Upper lobe of right lung (tissue), 1 donor: ENCODE data around the gene LEPR. TPM values are rescaled to one million over a fixed set of nuclear protein-coding genes. Genes with fewer than 3 reads are reported as not detected.
A peak's percentile ranks its signal among the peaks of the same experiment; 100 is the strongest.
"Not testable (repeated sequence)": the region's sequence is repeated elsewhere in the genome, so short reads cannot be mapped to it uniquely, and the experiment has no call there.

ENCODE experiments used
- ATAC-seq: fragments of 200-7000 bp; cut with Tn5 transposase; one replicate; pipeline ENCODE4 v1.9.1; 2020; ENCODE audit warnings: mild to moderate bottlenecking, moderate library complexity
- DNase-seq: peaks from one replicate; pipeline ENCODE4 v3.0.0-alpha.2; 2020
- H3K27ac ChIP-seq: fragments of 200-600 bp; one replicate; pipeline ENCODE4 v1.8.0; 2022
- H3K27me3 ChIP-seq: fragments of 200-600 bp; one replicate; pipeline ENCODE4 v1.8.0; 2022; ENCODE audit warnings: mild to moderate bottlenecking
- H3K36me3 ChIP-seq: fragments of 200-600 bp; one replicate; pipeline ENCODE4 v1.8.0; 2022
- H3K4me1 ChIP-seq: fragments of 200-600 bp; one replicate; pipeline ENCODE4 v1.8.0; 2022
- H3K4me3 ChIP-seq: fragments of 200-600 bp; one replicate; pipeline ENCODE4 v1.8.0; 2022; ENCODE audit warnings: mild to moderate bottlenecking
- H3K9me3 ChIP-seq: fragments of 200-600 bp; one replicate; pipeline ENCODE4 v1.8.0; 2022
- intact Hi-C: fragments of 100-400 bp; cut with DNase I; formaldehyde crosslinking; loops from one replicate; pipeline ENCODE4 v1.11.0; 2022
- long read RNA-seq: library from polyadenylated mRNA; unstranded; transcript quantifications from one replicate; pipeline ENCODE4 v2.0.0, GENCODE V29; 2021
- total RNA-seq: library from RNA; stranded (reverse); fragmentation: NEBNext Ultra II Directional; extraction: Animal tissue kit (Norgen Biotek cat#: 25700); gene quantifications from one replicate; pipeline ENCODE4 v1.2.1, GENCODE V29; 2021
- TF ChIP-seq, protein P1 (sequence below): fragments of 200-600 bp; IDR thresholded peaks from one replicate; pipeline ENCODE4 v1.8.0; 2022; ENCODE audit warnings: antibody characterized with exemption
- donor health status: DM: no; HTN: yes; CAD: no; lungs with severe emphysema.

The LEPR gene
- total RNA-seq: 38.0 TPM
- long read RNA-seq, full-length matches to known transcripts: 54 of 127 reads
- long read RNA-seq, partial matches to known transcripts: 6 of 127 reads
- long read RNA-seq, other reads (novel, unspliced or antisense): 67 of 127 reads

- peaks cover 37% of the 10 kb centered on the region for H3K4me1 ChIP-seq
- intact Hi-C loops: no loop called here
Observed at GRCh38 chr1:65420590-65421350, at the start of gene LEPR, which contains the start of gene LEPROT. Gene LEPR, plus strand, starts transcription at chr1:65420668. Its CDS starts 144,898 bp downstream, at chr1:65565566. Gene LEPROT, plus strand, starts transcription at chr1:65420668. Its CDS starts 57 bp downstream, at chr1:65420725.

DNA sequence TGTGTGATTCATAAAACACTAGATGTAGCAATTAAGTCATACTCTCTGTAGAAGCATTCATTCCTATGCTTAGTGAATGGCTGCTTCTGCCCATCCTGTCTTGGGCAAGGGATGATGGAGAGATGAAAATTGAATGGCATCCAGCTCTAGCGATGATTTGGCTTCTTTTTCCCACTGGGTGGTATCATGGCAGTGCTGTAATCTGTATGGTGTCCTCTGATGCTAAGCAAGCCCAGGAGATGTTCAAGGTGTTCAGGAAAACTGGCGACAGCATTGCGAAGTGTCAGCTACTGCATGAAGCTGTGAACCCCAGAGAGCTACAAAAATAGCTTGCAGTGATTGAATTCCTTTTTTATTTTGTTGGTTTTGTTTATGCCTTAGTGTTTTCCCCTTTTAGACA lies 48.9 kb upstream of the LEPR start:
- H3K27me3 ChIP-seq: no peaks in the 10 kb centered on the region
- no peaks in the 10 kb centered on the region for H3K9me3 ChIP-seq
- H3K36me3 ChIP-seq: no peaks in the 10 kb centered on the region
- no peak for ATAC-seq
- H3K4me3 ChIP-seq: no peak overlapping the region
- intact Hi-C loops: no loop called here
- H3K27ac ChIP-seq: no peak overlapping the region
- DNase-seq: no peak
- H3K4me1 ChIP-seq: no peaks in the 10 kb centered on the region
- TF ChIP-seq, protein P1, sequence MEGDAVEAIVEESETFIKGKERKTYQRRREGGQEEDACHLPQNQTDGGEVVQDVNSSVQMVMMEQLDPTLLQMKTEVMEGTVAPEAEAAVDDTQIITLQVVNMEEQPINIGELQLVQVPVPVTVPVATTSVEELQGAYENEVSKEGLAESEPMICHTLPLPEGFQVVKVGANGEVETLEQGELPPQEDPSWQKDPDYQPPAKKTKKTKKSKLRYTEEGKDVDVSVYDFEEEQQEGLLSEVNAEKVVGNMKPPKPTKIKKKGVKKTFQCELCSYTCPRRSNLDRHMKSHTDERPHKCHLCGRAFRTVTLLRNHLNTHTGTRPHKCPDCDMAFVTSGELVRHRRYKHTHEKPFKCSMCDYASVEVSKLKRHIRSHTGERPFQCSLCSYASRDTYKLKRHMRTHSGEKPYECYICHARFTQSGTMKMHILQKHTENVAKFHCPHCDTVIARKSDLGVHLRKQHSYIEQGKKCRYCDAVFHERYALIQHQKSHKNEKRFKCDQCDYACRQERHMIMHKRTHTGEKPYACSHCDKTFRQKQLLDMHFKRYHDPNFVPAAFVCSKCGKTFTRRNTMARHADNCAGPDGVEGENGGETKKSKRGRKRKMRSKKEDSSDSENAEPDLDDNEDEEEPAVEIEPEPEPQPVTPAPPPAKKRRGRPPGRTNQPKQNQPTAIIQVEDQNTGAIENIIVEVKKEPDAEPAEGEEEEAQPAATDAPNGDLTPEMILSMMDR: no peak

More at GRCh38 chr1:65420590-65421350, at the start of gene LEPR, which contains the start of gene LEPROT:
- H3K27ac ChIP-seq: peak within 1 kb of the TSS; percentile 99
- no peak for DNase-seq
- no peak for ATAC-seq
- H3K4me3 ChIP-seq: peak within 1 kb of the TSS; percentile 77
- no peaks in the 10 kb centered on the region for H3K27me3 ChIP-seq
- H3K9me3 ChIP-seq: no peaks in the 10 kb centered on the region
- TF ChIP-seq, protein P1: no peak
- H3K36me3 ChIP-seq: peaks cover 8% of the 10 kb centered on the region

DNA sequence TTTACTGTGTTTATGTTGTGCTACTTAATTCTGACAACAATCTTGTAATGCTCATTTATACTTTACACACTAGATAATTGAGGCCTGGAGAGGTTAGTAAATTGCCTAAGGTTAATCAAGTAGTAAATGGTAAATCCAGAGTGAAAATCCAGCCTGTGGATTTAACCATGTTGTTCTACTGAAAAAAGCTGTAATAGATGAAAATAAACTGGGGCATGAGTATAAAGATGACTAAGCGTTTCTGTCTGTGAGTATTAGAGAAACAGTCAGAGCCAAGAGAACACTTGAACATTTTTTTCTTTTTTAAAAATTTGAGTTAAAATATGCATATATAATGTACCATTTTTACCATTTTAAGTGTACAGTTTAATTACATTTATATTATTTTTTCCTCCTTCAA lies 47.9 kb upstream of the LEPR start:
- Histone ChIP-seq H3K4me1 (no peaks in the 10 kb centered on the region), H3K27me3 (no peaks in the 10 kb centered on the region), H3K36me3 (no peaks in the 10 kb centered on the region), H3K9me3 (no peaks in the 10 kb centered on the region), H3K4me3 (no peak overlapping the region), H3K27ac (no peak overlapping the region)
- intact Hi-C loops: no loop called here
- no peak for ATAC-seq
- no peak for DNase-seq
- TF ChIP-seq, protein P1: no peak

- Histone ChIP-seq H3K36me3 (no peaks in the 10 kb centered on the region), H3K4me1 (no peaks in the 10 kb centered on the region), H3K4me3 (no peak overlapping the region), H3K27me3 (no peaks in the 10 kb centered on the region), H3K9me3 (no peaks in the 10 kb centered on the region), H3K27ac (no peak overlapping the region)
- DNase-seq (no peak), ATAC-seq (no peak)
- intact Hi-C loops: no loop called here
- TF ChIP-seq, protein P1: no peak
Observed at GRCh38 chr1:65377496-65378246, 42.8 kb upstream of the LEPR start.

GRCh38 chr1:65378247-65378946 lies 42.1 kb upstream of the LEPR start:
- TF ChIP-seq, protein P1: no peak
- ATAC-seq: no peak
- no peaks in the 10 kb centered on the region for H3K36me3 ChIP-seq
- H3K4me3 ChIP-seq: no peak overlapping the region
- H3K27me3 ChIP-seq: no peaks in the 10 kb centered on the region
- H3K9me3 ChIP-seq: no peaks in the 10 kb centered on the region
- H3K4me1 ChIP-seq: no peaks in the 10 kb centered on the region
- DNase-seq: no peak
- intact Hi-C loops: no loop called here
- no peak overlapping the region for H3K27ac ChIP-seq

- H3K4me1 ChIP-seq, H3K36me3 ChIP-seq, H3K4me3 ChIP-seq, intact Hi-C loops, DNase-seq, H3K9me3 ChIP-seq, H3K27ac ChIP-seq, ATAC-seq, H3K27me3 ChIP-seq: not testable (repeated sequence)
Observed at GRCh38 chr1:65384426-65384825, 36.0 kb upstream of the LEPR start.
